ACHN (cell line): ENCODE data around the gene TAMALIN.

ENCODE experiments used
- DNase-seq: peaks from one replicate; pipeline ENCODE4 v3.0.0-alpha.2; 2015
- in situ Hi-C: cut with HindIII; loops from 2 replicates; pipeline ENCODE4 v1.10.0; 2017; ENCODE audit warnings: low sequenced_read_pairs, low pct_ligation_motif_present, low pct_unique_long_range_greater_than_20kb

TAMALIN gene

DNA sequence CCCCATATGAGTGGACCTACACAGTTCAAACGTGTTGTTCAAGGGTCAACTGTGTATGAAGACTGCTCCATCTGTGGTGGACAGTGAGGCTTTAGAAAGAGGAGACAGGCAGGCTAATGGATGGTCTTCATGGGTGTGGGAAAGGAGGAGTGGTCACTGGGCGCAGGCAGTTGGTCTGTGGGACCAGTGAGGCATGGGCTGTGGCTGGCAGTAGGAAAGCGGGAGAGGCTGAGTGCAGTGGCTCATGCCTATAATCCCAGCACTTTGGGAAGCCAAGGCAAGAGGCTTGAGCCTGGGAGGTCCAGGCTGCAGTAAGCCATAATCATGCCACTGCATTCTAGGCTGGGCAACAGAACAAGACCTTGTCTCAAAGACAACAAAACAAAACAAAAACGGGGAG is 42.5 kb downstream of the TAMALIN start:
- DNase-seq = no peak
- in situ Hi-C loops = no loop called here

DNA sequence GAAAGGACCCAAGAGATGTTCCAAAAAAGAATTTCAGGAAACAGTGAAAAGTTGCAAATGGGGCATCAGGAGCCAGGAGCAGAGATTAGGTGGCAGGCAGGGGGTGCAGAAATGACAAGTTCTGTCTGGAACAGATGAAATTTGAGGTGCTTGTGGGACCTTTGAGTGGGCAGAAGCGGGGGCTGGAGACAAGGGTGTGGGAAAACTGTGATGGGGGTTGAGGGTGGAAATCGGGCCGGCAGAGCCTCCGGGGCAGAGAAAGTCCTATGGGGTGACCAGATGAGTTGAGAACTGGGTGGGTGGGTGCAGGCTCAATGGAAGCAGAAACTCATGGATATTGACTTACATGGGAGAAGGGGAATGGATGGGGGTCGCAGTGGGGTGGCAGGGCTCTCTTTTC is 42.9 kb downstream of the TAMALIN start:
- in situ Hi-C loops = no loop called here

DNA sequence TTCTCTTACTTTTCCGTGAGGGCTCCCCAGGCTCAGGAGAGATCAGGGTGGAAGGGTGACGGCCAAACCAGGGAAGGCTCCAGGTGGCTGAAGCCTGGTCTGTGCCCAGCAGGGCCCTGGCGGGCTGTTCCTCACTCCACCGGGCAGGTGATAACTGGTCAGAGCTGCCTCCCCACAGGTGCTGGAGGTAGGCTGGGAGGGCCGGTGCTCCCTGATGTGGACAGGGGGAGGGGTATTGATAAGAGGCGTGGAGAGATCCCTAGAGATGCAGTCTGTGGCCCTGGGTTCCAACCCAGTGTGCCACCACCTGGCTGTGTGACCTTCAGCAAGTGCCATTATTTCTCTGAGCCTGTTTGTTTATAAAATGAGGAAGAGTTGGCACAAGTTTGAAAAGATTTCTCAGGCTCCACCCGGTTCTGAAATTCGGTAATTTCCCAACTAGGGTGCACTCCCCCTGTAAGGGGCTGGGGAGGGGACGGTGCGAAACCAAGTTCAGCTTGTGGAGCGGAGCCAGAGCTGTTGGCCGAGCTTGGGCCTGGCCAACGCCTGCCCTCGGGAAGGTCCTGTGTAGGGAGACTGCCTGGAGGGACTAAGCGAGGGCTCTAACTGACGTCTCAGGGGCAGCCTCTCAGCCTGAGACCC is 43.5 kb downstream of the TAMALIN start:
- in situ Hi-C loops = no loop called here
- no peak for DNase-seq

More for the DNA sequence above, 42.9 kb downstream of the TAMALIN start:
- no peak for DNase-seq

DNA sequence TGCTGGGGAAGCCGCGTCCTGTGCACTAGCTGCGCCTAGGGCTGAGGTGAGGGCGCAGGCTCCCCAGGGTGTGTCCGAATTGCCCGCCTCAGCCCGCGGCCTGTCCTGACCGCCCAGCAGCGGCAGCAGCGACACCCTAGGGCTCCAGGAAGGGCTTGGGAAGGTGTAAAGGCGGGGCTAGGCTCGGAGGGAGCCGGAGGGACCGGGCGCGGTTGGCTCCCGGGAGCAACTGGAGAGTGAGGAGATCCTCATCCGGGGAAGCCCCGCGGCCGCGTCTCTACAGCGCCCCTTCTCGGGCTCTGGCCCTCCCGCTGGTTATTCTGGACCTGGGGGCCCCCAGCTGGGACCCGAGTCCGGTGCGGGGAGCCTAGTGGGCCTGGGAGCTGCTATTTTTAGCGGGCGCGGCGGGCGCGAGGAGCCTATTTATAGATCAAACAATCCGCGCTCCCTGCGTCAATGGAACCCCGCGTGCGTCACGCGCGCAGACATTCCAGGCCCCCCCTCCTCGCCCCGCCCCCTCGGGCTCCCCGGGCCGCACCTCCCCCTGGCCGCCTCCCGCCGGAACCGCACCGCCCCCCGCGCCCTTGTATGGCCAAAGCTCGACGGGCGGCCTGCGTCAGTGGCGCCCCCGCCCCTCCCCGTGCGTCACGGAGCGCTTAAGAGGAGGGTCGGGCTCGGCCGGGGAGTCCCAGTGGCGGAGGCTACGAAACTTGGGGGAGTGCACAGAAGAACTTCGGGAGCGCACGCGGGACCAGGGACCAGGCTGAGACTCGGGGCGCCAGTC is 44.2 kb downstream of the TAMALIN start, which contains the start of gene NR4A1:
TSS of gene NR4A1 (plus strand) at position 685 of the 784 bp plus-strand sequence. CDS start 2,887 bp downstream, outside the sequence.
- DNase-seq = peak; percentile 96
- in situ Hi-C loops = no loop called here

DNA sequence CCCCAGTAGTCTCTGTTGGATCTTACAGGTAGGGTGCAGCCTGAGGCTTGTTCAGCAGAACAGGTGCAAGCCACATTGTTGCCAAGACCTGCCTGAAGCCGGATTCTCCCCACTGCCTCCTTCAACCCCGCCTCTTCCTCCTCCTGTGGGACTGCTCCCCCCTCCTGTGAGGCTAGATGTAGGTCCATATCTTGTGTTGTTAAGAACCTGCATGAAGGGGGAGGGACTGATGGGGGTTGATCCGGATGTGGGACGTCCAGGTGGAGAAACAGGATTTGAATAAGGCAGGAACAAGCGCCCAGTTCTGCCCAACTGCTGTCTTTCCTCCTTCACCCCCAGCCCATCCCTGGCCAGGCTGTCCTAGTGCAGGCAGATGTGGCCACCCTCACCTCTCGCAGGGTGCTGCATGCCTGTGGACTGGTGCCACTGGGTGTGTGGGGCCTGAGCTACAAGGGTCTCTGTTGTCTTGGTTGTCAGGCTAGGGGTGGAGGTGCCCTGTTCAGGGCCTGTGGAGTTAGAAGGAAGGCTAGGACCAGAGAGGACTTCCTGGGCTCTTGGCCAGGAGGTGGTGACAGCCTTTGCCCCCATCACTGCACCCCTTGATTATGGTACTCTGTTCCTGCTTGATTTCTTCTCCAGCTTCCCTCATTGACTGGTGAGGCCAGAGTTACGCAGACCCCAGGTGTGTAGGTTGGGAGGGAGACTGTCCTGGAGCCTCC is 45.9 kb downstream of the TAMALIN start:
- in situ Hi-C loops = no loop called here
- DNase-seq = no peak

DNA sequence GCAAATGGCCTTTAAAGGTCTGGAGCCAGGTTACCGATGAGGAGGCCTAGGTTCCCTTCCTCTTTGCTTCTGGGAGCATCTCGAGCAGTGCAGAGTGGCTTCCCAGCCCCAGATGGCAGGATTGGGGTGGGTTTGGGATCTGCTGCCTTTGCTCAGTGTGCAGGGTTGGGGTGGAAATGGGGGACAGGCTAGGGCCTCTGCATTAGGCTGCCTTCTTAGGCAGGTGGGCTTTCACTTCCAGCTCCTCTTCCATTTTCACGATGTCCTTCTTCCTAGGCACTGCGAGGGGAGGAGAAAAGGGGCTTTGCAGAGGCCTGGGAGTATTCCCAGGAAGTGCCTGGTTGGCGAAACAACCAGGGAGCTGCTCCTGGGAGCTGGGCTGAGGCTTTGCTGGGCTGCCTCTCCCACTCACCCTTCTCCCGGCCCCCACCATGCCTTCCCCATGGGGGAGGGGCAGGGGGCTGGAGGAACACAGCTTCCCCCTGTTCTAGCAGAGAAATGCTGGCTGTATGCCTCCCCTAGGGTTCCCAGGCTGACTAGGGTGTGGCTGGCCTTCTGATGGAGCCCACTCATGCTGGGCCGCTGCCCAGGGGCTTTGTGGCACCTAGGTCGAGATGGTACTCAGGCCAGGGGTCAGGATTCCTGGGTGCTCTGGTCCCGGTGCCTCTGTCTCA is 46.9 kb downstream of the TAMALIN start:
- DNase-seq = no peak
- in situ Hi-C loops = no loop called here

DNA sequence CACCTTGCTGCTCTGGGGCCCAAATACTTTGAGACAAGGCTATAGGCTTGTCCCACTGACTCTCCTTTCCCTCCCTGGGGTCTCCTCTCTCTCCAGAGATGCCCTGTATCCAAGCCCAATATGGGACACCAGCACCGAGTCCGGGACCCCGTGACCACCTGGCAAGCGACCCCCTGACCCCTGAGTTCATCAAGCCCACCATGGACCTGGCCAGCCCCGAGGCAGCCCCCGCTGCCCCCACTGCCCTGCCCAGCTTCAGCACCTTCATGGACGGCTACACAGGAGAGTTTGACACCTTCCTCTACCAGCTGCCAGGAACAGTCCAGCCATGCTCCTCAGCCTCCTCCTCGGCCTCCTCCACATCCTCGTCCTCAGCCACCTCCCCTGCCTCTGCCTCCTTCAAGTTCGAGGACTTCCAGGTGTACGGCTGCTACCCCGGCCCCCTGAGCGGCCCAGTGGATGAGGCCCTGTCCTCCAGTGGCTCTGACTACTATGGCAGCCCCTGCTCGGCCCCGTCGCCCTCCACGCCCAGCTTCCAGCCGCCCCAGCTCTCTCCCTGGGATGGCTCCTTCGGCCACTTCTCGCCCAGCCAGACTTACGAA is 47.6 kb downstream of the TAMALIN start:
- no peak for DNase-seq
- in situ Hi-C loops = no loop called here

DNA sequence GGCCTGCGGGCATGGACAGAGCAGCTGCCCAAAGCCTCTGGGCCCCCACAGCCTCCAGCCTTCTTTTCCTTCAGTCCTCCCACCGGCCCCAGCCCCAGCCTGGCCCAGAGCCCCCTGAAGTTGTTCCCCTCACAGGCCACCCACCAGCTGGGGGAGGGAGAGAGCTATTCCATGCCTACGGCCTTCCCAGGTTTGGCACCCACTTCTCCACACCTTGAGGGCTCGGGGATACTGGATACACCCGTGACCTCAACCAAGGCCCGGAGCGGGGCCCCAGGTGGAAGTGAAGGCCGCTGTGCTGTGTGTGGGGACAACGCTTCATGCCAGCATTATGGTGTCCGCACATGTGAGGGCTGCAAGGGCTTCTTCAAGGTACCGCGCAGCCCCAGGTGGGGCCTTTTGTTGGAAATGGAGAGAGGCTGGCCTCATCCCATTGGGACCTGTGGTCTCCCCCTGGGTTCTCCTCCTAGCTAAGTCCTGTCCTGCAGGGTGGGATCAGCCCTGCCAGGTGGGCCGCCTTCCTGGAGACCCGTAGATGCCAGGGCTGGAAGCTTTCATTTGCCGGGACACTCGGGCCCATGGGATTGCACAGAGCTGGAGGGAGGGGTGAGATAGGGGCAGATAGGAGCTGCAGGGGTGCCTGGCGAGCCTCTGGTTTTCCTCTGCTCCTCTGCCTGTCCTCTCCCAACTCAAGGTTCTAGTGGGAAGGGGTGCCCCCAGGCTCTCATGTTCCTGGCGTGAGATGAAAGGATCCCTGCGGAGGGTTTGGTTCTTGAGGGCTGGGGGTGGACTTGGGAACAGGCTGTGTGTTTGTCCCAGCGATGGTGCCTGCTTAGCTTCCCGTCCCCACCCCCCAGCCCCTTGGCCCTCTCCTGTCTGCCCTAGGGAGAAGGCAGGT is 48.3 kb downstream of the TAMALIN start:
- DNase-seq = no peak
- in situ Hi-C loops = no loop called here

DNA sequence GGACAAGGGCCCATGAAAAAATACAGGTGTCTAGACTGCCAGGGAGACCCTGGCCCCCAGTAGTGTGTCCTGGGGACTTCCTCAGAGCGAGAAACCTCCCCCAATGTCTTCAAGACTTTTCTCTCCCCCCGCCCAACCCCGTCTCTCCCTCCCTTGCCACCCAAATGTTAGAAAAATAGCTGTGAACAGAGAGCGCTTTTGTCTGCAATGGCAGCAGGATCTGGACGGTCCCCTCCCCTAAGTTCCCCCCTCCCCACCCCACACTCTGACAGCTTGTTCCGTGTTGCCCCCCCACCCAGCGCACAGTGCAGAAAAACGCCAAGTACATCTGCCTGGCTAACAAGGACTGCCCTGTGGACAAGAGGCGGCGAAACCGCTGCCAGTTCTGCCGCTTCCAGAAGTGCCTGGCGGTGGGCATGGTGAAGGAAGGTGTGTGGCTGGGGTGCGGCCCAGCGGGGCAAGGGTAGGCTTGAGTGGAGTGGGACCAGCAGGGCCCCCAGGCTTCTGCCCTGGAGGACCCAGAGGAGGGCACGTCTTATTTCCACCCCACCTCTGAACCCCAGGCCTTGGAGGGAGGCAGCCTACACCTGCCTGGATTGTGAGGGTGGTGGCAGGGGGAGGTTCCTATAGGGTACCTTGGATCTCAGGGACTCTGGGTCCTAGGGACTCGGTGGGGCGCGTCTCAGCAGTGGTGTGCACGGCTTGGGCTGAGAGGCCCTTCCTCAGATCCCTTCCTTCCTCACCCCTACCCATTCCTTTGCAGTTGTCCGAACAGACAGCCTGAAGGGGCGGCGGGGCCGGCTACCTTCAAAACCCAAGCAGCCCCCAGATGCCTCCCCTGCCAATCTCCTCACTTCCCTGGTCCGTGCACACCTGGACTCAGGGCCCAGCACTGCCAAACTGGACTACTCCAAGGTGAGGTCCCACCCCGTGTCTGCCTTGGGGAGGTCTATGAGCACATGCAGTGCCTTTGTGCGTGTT is 49.3 kb downstream of the TAMALIN start:
- in situ Hi-C loops = no loop called here
- no peak for DNase-seq

DNA sequence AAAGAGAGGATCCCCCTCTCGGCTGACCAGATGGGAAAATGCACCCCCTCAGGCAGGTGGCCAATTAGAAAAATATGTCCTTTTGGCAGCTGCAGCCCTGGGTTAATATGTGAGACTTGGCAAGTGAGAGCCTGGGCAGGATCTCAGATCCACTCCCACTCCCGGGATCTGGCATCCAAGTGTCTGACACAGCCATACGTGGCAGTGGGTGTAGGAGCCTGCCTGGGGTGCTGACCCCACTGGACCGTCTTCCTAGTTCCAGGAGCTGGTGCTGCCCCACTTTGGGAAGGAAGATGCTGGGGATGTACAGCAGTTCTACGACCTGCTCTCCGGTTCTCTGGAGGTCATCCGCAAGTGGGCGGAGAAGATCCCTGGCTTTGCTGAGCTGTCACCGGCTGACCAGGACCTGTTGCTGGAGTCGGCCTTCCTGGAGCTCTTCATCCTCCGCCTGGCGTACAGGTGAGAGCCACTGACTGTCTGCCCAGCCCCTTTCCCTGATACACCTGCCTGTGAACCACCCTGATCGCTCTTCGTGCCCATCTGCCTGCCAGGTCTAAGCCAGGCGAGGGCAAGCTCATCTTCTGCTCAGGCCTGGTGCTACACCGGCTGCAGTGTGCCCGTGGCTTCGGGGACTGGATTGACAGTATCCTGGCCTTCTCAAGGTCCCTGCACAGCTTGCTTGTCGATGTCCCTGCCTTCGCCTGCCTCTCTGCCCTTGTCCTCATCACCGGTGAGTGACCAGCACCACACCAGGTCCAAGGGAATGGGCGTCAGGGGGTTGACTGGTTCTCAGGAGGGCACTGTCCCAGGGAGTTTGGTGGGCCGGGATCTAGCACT is 50.3 kb downstream of the TAMALIN start:
- in situ Hi-C loops = no loop called here
- no peak for DNase-seq

DNA sequence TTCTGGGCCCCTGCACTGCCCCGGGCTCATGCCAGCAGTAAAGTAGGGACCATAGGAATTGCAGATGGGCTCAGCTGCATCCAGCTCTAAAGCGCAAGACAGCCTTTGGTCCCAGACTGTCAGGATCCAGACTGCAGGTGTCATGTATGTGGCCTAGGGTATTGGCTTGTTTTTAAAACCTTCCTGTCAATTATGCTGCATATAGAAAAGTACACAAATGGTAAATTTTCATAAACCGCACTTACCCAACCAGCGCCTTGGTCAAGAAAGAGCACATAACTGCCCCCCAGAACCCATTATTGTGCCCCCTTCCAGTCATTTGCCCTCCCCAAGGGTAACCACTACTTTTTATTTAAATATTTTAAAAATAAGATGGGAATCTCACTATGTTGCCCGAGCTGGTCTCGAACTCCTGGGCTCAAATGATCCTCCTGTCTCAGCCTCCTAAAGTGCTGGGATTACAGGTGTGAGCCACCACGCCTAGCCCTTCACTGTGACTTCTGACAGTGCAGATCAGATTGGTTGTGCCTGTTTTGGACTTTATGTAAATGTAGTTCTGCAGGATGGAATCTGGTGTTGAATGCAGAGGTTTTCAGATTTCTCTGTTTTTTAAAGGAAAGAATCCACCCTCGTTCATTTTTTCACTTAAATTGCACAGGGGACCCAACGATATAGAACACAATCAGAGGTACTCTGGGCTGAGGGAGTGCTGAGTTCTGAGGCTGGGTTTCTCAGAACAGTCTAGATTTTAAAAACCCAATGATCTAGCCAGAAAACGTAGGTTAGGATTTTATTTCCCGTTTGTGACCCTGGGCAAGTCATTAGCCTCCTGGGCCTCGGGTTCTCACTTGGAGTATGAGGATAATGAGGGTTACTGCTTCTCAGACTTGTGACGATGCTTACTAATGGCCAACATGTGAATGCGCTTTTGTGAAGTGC is 51.2 kb downstream of the TAMALIN start:
- DNase-seq = no peak
- in situ Hi-C loops = no loop called here

DNA sequence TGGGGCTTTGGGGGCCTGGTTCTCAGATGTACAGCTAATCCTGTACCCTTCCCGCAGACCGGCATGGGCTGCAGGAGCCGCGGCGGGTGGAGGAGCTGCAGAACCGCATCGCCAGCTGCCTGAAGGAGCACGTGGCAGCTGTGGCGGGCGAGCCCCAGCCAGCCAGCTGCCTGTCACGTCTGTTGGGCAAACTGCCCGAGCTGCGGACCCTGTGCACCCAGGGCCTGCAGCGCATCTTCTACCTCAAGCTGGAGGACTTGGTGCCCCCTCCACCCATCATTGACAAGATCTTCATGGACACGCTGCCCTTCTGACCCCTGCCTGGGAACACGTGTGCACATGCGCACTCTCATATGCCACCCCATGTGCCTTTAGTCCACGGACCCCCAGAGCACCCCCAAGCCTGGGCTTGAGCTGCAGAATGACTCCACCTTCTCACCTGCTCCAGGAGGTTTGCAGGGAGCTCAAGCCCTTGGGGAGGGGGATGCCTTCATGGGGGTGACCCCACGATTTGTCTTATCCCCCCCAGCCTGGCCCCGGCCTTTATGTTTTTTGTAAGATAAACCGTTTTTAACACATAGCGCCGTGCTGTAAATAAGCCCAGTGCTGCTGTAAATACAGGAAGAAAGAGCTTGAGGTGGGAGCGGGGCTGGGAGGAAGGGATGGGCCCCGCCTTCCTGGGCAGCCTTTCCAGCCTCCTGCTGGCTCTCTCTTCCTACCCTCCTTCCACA is 52.0 kb downstream of the TAMALIN start:
- DNase-seq = no peak
- in situ Hi-C loops = no loop called here

DNA sequence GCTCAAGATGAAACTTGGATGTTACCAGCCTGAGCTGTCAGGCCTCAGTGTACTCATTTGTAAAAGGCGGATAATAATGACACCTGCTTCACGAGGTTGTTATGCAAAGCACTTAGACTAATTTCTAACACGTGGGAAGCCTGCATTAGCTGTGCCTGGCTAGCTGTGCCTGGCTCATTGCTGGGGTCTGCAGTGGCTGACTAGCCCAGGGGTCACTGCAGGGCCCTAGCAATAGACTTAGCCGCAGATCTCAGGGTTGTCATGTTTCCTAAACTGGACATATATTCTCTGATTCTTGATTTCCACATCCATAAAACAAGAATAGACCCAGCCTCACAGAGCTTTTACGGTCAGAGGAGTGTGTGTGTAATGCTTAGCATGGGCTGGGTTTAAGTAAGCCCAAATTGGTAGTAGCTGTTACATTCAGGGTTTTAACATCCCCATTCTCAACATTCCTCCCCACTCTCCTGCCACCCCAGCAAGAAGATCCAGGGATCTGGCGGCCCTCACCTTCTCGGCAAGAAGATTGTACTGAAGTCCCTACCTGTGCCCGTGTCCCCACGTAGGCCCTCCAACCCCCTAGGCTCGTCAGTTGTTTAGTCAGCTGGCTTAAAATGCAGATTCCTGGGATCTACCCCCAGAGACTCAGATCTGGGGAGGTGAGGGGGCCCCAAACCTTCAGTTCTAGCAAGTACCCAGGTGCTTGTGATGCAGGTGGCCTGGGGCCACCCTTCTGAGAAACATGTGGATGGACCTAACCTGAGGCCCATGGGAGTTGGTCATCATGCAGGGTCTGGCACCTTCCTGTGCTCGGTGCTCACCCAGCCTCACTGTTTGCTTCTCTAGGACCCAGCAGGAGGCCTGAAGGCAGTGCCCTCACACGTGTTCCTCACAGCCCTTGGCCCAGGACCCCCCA is 53.1 kb downstream of the TAMALIN start:
- no peak for DNase-seq

More for the DNA sequence above, 53.1 kb downstream of the TAMALIN start:
- in situ Hi-C loops = no loop called here
